Pons (tissue), 1 donor: ENCODE measurements around the gene CYTH1.

Experiments
- DNase-seq: peaks from one replicate; pipeline ENCODE4 v3.0.0-alpha.2; 2016; ENCODE audit warnings: low spot score

The CYTH1 gene

GRCh38 chr17:78734793-78735641, 47.1 kb downstream of the CYTH1 start:
- no peak for DNase-seq

- no peak for DNase-seq
Measured at GRCh38 chr17:78732354-78732753, 49.7 kb downstream of the CYTH1 start.

DNA sequence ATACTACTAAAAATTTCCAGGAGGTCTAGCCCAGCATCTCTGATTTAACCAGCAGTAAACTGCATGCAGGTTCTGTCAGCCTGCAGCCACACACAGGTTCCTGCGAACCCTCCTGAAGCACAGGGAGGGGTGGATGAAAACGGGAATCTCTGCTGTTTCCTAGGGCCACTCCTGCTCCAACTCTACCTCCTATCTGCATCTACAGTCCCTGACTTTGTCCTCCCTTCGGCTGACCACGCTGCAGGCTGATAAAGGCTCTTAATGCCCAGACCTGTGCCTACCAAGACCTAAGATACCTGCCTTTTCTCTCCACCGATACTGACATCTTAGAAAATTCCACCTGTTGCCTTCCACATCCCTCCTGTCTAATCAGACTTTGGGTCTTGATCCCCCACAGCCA, 50.2 kb downstream of the CYTH1 start:
- DNase-seq, result no peak

DNA sequence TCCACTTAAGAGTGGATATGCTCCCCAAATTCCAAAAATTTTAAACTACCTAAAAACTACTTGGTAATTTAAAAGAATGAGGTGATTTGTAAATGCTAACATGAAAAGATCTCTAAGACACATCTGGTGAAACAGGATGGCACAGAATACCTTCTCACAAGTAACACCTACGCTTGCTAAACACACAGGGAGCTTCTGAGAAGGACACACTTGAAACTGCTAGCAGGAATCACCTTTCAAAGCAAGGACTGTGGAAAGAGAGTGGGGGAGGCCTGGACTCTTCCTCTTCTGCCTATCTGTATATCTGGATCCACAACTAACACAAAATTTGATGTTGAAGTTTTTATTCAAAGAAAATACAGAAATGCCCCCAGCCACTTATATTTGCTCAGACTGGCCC, 52.4 kb downstream of the CYTH1 start:
- no peak for DNase-seq

DNA sequence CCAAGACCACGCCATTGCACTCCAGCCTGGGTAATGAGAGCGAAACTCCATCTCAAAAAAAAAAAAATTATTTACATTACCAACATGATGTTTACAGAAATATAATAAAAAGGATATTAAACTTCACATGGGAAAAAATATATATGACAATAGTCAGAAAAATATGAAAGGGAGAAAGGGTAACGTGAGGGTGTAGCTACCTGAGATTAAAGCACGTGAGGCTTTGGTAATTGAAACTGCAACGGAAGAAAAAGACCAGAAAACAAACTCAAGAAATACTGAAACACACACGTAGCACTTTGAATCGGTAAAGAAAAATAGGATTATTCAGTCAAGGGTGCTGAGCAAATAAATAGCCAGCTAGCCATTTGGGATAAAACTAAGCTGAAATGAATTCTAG, 53.6 kb downstream of the CYTH1 start:
- no peak for DNase-seq

- DNase-seq, result no peak
Measured at GRCh38 chr17:78727476-78728229, 54.4 kb downstream of the CYTH1 start.

- DNase-seq, result no peak
Measured at GRCh38 chr17:78727057-78727456, 55.0 kb downstream of the CYTH1 start.

DNA sequence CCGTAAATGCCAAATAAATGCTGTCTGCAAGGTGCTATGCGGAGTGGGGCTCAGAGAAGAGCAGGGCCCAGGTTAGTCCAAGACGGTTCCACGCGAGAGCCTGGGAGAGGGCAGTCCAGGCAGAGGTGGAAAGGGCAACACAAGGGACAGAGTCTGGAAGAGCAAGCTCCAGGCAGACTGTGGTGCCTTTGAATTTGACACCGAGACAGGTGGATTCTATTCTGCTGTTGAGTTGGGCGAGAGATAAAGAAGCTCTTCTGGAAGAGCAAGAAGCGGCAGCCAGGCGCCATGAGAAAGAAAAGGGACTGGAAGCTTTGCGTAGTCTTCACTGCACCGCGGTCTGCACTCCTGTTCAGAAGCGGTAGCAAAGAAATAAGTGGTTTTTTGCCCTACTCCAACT, 55.6 kb downstream of the CYTH1 start:
- no peak for DNase-seq

DNA sequence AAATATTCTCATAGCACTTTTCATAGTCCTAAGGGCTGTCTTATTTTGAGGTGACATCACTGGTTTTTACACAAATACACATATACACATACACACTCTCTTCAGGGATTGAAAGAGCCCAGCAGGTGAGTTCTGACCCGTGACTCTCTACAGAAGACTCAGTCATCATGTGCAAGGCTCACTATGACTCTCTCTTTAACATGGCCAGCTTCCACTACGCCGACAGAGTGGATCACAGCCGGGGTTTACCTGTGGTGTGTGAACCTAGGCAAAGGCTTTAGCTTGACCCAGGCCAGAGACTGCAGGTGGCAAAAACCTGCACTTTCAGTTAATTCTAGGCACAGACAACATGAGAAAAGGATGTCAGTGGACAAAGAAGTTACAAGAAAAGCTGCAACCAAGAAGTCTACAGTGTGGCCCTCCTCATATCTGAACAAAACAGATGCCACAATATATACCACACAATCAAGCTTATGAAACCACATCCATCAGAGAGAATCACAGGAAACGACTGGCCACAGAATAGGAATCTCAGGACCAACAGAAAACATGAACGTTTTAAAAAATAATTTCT, 56.5 kb downstream of the CYTH1 start:
- DNase-seq, result no peak

DNA sequence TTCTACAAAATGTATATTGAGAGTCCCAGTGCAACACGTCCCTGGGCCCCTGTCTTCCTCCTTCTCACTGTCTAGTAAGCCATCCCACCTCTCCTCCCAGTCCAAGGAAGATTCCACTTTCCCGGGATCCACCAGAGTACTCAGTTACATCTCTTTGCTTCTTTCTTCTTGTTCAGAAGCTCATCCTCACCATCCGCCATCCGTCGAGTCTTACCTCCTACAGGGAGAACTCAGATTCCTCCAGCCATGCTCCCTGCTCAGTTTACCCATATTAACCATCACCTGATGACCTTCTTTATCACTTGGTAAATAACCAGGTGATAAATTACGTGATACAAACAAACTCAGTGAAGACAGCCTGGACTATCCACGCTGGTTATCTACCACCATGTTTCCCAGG, 57.1 kb downstream of the CYTH1 start:
- no peak for DNase-seq

DNA sequence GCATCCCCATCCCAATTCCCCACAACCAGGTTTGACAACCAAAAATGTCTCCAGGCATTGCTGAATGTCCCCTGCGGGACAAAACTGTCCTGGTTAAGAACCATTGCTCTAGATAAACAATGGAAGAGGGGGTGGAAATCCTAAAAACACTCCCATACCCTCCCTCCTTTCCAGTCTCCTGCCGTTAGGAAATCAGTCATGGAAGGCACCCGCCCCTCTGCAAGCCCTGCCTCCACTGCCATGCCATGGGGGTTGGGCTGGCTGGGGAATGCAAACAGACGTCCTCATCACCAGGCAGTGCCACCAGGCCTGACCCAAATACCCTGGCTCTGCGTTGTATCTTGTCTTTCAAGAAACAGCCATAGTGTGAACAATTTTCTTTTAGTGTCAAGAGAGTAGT, 57.5 kb downstream of the CYTH1 start:
- peak; percentile 83 for DNase-seq

DNA sequence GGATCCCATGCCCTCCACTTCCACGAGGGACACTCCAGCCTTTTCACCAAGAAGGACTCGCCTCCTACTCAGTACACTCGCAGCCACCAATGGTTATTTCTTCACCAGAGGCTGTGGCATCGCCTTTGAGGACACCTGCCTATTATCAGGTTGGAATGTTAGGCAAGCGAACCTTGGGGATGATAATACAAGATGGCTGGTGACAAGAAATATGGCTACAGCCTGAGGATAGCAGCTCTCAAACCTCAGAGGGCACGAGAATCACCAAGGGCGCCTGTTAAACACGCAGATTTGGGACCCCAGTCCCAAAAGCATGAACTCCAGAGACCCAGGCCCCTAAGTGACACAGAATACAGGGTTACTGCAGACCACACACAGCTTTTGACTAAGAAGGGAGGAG, 58.1 kb downstream of the CYTH1 start:
- no peak for DNase-seq

- DNase-seq, result peak; percentile 95
Measured at GRCh38 chr17:78723001-78723796, 58.9 kb downstream of the CYTH1 start.

- DNase-seq, result peak; percentile 76
Measured at GRCh38 chr17:78722246-78722761, 59.8 kb downstream of the CYTH1 start.

DNA sequence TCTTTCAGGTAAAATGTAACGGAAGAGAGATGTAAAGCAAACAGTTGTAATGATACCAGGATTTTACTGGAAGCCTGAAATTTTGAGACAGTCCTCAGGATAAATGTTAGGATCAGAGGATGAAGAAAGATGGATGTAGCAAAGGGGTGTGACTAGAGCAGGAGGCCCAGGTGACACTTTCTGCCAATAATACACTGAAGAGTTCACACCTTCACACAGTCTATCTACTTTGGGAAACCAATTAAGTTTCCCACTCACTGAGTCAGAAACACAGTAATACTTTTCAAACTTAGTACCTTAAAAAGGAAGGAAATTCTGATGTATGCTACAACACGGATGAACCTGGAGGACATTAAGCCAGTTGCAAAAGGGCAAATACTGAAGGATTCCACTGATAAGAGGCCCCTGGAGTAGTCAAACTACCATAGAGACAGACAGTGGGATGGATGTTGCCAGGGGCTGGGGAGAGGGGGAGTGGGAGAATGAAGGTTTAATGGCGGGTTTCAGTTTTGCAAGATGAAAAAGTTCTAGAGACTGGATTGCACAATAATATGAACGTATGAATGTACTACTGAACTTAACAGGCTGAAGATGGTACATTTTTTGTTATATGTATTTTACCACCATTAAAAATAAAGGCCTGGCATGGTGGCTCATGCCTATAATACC, 62.3 kb downstream of the CYTH1 start:
- DNase-seq, result no peak

DNA sequence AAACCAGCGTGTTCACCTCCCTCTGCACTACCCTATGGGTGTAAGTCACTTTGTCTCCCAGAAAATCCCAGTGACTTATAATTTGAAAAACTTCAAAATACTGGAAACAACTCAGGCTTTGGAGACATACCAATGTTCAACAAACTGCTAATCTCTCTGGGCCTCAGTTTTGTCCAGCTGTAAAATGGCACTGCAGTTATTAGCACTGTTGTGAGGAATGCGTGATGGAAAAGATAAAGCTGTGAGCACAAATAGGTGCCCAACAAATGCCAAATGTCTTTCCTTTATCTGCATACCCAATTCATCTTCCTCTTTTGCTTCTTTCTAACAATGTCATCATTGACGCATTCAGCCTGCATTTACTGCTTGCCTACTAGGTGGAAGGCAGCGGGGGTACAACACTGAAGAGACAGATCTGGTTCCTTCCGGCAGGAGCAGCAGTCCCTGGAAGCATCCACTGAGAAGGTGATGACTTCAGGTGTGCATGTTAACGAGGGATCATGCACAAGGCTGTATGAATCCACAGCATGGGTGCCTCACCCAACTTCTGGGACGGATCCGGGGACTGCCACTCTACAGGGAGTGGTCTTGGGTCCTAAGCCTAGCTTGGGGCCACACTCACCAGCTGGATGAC, 63.4 kb downstream of the CYTH1 start:
- peak; percentile 61 for DNase-seq

GRCh38 chr17:78717431-78717980, 64.6 kb downstream of the CYTH1 start:
- peak; percentile 99 for DNase-seq

DNA sequence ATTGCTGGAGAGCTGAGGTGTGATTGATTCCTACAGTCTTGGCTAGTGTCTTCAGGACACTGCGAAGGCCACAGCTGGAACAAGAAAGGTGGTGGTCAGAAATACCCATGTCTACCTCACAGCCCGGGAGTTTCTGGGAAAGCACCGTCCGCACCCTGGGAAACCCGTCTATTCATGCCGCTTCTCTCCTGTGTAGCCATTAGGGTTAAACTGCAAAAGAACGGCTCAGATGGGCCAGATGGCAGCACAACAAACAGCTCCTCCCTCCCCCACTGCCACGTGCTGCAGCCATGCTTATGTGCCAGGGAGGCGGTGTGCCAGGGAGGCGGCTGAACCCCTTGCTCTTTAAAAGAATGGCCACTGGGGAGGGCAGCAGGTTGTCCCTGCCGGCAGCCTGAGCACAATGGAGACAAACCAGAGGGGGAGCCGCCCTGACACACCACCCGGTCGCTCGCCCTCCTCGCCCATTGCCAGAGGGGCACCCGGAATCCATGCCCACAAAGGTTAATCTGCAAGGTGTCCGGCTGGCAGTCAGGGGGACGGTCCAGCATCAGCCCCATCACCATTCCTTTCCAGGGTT, 65.2 kb downstream of the CYTH1 start:
- peak; percentile 95 for DNase-seq

GRCh38 chr17:78716292-78716691, 65.8 kb downstream of the CYTH1 start:
- DNase-seq, result no peak

GRCh38 chr17:78715876-78716275, 66.2 kb downstream of the CYTH1 start:
- DNase-seq, result no peak
